ENCODE measurements around the gene ZPBP.
"Not testable (repeated sequence)": the region's sequence is repeated elsewhere in the genome, so short reads cannot be mapped to it uniquely, and the experiment has no call there.

ZPBP gene
- 0 to 0.15 (median 0) reads per million in 4 donors for total RNA-seq

DNA sequence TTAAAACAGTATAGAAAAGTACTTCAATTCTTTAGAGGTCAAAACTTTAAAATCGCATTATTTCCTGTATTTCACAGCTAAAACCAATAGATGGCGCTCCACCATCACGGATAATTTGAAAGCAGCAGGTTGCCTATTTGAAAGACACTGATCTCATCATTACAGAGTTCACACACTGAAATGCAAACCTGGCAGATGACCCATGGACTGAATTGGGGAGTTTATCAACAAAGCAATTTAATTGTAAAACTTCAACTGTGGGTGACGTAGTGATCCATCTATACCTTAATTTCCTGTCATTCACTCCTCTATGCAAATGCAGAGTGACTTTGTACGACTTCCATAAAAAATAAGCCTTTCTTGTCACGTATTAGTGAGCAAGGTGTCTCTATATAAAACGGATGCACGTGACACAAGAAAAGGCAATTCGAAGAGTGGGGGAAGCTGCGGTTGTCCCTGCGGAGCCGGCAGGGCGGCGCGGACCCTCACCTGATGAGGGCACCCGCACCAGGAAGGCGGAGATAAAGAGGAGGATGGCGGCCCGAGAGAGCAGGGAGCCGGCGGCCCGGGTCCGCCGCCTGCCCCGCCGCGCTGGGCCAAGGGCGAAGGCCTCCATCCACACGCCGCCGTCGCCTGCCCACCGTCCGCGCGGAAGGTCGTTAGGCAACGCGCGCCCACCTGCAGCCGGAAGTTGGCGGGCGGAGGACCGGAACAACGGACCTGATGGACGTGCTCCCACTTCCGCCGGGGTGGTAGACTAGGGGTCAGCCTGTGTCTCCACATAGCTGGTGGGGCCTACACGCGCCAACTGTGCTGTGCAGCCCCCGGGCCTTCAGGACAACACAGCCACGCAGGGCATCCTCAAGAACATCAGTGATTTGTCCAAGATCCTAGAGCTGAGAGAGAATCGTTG is at the start of gene ZPBP:
Gene ZPBP, minus strand, starts transcription at position 668 of the 913 bp plus-strand sequence. Its CDS starts 52 bp downstream, at position 616.
- peak in 4 of 5 donors; percentile 19 to 62 (median 42) for DNase-seq

DNA sequence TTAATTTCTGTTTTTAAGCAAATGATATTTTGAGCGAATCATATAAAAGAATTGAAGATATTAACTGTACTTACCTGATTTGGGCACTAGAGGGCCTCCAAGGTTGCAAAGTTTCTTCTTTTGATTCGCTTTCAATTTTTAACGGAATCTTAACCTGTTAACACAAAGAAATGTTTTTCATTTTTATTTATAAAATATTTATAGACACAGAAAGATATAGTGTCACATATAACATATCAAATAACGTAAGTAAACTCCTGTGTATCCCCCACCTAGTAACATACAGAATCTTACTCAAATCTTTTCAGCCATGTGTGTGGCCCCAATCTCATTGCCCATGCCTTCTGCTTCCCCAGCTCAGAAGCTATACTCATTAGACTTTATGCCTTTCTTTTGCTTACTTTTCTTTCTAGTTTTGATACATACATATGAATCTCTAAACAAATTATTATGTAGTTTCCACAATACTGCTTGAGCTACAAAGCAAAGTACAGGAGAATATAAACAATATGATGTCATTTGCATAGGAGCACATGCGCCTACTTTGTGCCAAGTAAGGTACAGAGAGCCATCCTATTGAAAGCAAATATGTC is 49.5 kb upstream of the ZPBP start:
- peak in 2 of 5 donors; percentile 41 to 55 for DNase-seq

GRCh38 chr7:50141854-50142253 is 48.8 kb upstream of the ZPBP start:
- no peak for DNase-seq

- DNase-seq, result no peak
Observed at GRCh38 chr7:50141131-50141530, 48.1 kb upstream of the ZPBP start.

DNA sequence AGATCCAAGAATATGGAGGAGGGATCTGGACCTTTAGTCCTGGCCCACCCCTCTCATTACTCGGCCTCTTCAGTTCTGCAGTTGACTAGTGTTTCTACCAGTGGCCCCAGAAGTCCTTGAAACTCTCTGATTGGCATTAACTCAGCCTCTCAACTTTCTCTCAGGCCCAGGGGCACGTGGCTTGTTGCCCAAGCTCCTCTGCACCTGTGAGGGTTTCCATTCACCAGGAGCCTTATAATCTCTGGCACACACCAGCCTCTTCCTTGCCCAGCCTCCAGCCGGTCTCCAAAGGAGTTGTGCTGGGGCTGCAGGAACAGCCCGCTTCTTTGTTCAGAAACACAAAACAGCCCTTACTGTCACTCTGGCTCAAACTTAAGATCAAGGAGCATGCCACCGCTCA is 47.6 kb upstream of the ZPBP start:
- no peak for DNase-seq

DNA sequence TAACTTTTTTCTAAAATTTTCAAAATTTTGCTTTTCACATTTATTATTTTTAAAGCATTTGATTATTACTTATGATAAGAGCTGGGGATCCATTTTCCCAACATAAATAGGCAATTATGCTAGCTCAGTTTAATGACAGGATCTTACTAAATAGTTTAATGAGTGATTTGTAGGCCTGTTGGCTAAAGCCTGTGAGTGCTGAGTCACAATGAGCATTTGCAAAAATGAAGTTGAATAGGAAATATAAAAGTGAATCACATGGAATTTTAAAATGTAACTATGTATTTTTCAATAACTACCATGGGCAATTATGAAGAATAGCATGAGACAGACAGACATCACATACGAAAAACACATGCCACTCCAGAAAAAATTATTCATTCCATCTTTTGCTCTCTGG is 45.1 kb upstream of the ZPBP start:
- no peak for DNase-seq

- DNase-seq, result no peak
Observed at GRCh38 chr7:50125766-50126165, 32.7 kb upstream of the ZPBP start.

- DNase-seq, result no peak
Observed at GRCh38 chr7:50121286-50121685, 28.2 kb upstream of the ZPBP start.

DNA sequence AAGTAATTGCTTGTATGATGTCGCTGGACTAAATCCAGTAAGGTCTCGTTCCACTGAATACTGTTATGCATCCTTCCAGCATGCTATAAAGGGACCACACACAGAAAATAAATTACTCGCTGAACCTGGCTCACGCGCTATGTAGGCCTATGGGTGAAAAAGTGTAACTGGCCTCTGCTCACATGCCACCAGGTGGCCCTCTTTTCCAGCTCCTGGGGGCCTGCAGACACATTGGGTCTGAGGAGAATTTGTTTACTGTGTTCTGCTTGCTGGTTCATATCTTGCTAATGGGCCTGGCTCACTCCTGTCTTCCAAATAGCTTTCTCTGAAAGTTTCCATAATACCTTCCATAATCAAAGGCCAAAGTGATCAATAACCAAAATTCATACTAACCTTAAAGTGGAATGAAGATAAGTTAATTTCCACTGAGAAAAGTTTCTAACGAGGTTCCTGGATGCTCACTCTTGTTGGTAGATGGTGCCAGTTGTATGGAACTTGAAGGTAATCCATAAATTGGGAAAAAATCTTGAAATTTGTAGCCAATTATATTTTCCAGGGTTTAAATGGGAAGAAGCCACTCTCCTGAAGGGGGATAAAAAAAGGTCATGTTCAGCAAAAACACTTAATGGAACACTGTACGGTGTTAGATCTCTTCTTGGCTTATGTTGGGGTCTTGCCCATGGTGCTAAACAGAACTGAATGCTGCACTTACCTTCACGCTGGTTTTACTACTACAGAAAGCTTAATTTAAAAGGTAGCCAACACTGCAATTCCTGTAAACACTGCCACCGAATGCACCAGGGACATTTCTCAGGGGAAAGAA is 27.0 kb upstream of the ZPBP start:
- peak in 3 of 5 donors; percentile 6 to 36 (median 15) for DNase-seq

GRCh38 chr7:50112250-50112649 is 19.2 kb upstream of the ZPBP start:
- DNase-seq, result no peak

DNA sequence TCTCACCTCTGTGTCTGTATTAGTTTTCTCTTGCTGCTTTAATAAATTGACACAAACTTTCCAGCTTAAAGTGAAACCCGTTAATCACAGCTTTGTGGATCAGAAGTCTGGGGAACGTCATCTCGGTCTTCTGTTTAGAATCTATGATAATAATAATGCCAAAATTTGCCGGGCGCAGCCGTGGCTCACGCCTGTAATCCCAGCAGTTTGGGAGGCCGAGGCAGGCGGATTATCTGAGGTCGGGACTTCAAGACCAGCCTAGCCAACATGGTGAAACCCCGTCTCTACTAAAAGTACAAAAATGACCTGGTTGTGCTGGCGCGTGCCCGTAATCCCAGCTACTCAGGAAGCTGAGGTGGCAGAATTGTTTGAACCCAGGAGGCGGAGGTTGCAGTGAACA is 8.8 kb upstream of the ZPBP start:
- no peak for DNase-seq

DNA sequence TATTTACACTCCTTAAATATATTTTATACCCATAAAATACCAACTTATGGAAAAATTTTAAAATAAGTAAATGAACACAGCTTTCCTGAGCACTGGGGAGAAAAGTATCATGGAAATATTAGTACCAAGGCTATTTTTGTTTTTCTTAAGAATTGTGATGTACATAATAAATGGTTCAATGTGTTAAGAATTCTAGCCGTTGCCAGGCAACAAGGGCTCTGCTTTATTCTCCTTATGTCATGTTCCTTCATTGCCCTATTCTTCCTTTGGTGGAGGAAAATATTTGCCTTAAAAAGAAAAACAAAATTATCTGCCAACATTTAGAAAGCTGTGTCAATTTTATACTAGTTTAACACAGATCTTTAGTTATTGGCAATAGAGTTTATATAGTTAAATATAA is 2.6 kb upstream of the ZPBP start:
- DNase-seq, result no peak

- DNase-seq, result no peak
Observed at GRCh38 chr7:50088463-50089129, 4.5 kb downstream of the ZPBP start.

DNA sequence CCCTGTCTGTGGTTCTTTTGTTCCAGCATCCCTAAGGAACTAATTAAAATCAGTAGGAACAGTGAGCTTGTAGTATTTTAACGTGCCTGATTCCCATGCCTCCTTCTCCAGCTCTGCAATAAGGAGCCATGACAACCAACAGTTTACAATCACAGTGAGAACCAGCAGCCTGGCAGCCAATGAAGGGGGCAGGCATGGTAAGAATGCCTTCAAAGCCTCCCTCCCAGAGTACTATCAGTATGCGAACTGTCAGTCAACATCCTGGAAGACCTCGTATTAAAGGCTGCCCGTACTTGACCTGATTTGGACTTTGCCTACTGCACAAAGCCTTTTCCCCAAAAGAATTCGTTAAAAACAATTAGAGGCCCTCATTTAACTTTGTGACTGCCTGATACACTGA is 7.7 kb downstream of the ZPBP start:
- DNase-seq, result no peak

DNA sequence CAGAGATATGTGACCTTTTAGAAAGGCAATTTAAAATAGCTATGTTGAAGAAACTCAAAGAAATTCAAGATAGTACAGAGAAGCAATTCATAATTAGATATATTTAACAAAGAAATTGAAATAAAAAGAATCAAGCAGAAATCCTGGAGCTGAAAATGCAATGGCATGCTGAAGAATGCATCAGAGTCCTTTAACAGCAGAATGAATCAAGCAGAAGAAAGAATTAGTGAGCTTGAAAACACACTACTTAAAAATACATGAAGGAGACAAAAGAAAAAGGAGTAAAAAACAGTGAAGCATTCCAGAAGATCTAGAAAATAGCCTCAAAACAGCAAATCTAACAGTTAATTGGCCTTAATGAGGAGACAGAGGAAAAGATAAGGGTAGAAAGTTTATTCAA is 20.0 kb downstream of the ZPBP start:
- DNase-seq, result no peak

- peak in 2 of 5 donors; percentile 15 to 23 for DNase-seq
Observed at GRCh38 chr7:50069613-50070012, 23.4 kb downstream of the ZPBP start.

DNA sequence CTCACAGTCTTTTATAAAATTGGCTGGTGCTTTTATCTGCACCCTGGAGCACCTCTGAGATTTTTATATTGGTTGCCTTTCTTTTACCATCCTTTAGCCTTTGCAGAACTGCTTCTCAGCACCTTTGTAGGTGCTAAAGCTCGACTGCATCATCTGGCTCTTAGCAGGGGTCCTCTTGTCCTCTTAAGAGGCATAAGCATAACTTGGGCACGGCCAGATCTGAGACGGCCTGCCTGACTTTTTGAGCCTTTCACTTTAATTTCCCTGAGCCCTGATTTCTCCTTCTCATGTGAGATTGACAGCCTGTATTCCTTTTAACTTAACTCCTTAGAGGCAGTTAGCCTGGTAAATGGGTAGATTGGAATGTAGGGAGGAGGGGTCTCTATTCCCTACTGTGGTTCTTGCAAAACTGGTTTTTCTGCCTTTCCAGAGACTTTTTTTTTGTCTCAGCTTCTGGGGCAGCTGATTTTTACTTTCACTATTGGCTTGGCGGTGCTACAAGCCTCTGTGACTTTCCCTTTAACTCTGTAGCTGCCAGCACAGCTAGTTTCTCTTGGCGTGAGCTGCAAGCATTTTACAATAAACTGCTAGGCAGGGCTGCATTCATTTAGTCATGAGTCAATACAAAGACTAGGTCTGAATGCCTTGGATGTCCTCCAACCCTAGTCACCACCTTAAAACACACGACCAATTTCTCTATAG is 24.0 kb downstream of the ZPBP start:
- DNase-seq, result peak in 2 of 5 donors; percentile 10 to 26

DNA sequence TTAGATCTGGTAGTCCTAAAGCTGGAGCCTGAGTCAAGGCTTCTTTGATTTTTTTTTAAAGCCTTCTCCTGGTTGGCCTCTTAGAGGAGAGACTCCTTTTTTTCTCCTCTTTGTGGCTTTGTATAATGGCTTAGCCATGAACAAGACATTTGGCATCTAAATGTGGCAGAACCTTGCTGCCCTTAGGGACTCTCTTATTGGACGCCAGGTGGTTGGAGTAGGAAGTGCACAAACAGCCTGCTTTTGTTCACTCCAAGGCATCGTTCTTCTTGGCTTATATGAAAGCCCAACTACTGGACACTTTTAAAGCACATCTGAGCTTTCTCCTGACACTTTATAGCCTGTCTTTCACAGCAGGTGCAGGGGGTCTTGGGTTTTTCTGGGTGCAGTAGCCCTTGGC is 25.0 kb downstream of the ZPBP start:
- DNase-seq, result no peak

DNA sequence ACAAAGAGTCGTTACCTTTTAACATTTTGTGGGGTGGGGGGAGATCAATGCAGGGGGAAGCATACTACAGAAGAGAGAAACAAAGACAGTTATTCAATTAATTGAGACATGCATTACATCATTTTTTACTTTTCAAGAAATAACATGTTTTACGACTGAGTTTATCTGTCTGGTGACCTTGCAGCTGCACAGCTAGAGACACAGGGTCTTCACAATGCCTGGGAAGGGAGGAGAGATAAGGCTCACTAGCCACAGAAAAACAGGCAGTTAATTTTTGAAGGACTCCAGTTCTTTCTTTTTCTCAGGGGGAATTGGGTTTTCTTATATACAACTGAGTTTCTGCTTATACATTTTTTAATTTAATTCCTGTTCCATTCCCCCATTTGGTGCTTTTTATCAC is 30.1 kb downstream of the ZPBP start:
- DNase-seq, result no peak

GRCh38 chr7:50056131-50056530 is 36.9 kb downstream of the ZPBP start:
- no peak for DNase-seq

DNA sequence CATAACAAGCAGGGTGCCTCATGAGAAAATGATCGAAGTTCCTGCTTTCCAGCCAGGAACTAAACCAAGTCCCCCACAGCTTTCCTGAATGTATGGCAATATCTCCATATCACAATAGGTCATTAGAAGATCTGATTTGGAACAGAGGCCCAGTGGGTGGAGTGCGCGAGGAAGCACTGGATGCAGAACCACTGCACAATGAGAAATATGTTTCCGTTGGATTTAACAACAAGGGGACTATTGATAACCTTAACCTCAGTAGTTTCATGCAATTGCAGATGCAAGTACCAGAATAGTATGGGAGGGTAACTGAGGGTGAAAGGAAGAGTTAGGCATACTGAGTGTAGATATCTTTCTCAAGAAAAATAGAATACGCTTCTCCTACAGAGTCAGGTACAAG is 45.3 kb downstream of the ZPBP start:
- DNase-seq, result no peak

DNA sequence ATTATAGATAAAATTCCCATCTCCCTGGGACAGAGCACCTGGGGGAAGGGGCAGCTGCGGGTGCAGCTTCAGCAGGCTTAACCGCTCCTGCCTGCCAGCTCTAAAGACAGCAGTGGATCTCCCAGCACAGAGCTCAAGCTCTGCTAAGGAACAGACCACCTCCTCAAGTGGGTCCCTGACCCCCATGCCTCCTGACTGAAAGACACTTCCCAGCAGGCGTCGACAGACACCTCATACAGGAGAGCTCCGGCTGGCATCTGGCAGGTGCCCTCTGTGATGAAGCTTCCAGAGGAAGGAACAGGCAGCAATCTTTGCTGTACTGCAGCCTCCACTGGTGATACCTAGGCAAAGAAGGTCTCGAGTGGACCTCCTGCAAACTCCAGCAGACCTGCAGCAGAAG is 51.9 kb downstream of the ZPBP start:
- DNase-seq, result not testable (repeated sequence)
